Activated naive CD4-positive, alpha-beta T cell treated with anti-CD3 and anti-CD28 coated beads, Interleukin-2, amount 10 ng/mL, durations not matched to agents 5 hours and 36 hours (primary cell): ENCODE data around the gene MRPS30. TPM values are rescaled to one million over a fixed set of nuclear protein-coding genes. Genes with fewer than 3 reads are reported as not detected.

ENCODE experiments used
- total RNA-seq, 2 experiments: library from RNA; stranded (reverse); gene quantifications; one replicate each; pipeline ENCODE4 v1.2.3, GENCODE V29; 2021

The MRPS30 gene
- 10 to 100 TPM; 38.5 to 39.6 TPM for total RNA-seq

GRCh38 chr5:44808435-44809214 is at the start of gene MRPS30:
TSS of gene MRPS30 (plus strand) at chr5:44808947. CDS start at chr5:44808963, 16 bp downstream.

